ENCODE data around the gene CSNK2A3. TPM values are rescaled to one million over a fixed set of nuclear protein-coding genes. Genes with fewer than 3 reads are reported as not detected.

CSNK2A3 gene
- 3.8 and 4.2 TPM in 2 replicates for total RNA-seq

DNA sequence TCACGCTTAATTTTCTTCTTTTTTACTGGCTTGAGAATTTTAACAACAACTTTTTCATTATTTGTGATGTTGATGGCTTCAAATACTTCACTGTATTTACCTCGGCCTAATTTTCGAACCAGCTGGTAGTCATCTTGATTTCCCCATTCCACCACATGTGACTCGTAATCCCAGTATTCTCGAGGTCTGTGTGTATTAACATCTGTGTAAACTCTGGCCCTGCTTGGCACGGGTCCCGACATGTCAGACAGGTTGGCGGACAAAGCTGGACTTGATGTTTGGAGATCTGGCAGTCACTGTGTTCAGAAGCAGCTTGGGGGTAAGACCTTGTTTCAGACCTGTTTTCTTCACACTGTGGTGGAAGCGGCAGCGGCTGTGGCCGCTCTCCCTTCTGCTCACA is at the start of gene CSNK2A3:
Gene CSNK2A3 (minus strand): TSS at position 373 of the 400 bp plus-strand sequence. CDS start 131 bp downstream, at position 242.

All from vein endothelial cell (primary cell).